Measurements from ENCODE around the gene RFPL4AL1. TPM values are rescaled to one million over a fixed set of nuclear protein-coding genes. Genes with fewer than 3 reads are reported as not detected.

The RFPL4AL1 gene
- total RNA-seq, 2 donors from 2014 or later, result not detected

- Histone ChIP-seq H3K36me3 (no peaks in the 10 kb centered on the region), H3K27me3 (no peaks in the 10 kb centered on the region), H3K4me1 (no peaks in the 10 kb centered on the region), H3K27ac (no peak overlapping the region), H3K4me3 (no peak overlapping the region), H3K9me3 (no peaks in the 10 kb centered on the region)
- no peak for DNase-seq (ENCODE audit: low spot score)
- TF ChIP-seq, protein P1, sequence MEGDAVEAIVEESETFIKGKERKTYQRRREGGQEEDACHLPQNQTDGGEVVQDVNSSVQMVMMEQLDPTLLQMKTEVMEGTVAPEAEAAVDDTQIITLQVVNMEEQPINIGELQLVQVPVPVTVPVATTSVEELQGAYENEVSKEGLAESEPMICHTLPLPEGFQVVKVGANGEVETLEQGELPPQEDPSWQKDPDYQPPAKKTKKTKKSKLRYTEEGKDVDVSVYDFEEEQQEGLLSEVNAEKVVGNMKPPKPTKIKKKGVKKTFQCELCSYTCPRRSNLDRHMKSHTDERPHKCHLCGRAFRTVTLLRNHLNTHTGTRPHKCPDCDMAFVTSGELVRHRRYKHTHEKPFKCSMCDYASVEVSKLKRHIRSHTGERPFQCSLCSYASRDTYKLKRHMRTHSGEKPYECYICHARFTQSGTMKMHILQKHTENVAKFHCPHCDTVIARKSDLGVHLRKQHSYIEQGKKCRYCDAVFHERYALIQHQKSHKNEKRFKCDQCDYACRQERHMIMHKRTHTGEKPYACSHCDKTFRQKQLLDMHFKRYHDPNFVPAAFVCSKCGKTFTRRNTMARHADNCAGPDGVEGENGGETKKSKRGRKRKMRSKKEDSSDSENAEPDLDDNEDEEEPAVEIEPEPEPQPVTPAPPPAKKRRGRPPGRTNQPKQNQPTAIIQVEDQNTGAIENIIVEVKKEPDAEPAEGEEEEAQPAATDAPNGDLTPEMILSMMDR (IDR thresholded peaks at IDR 0.05), result no peak
Observed at GRCh38 chr19:55781112-55781511, 12.2 kb downstream of the RFPL4AL1 start.

DNA sequence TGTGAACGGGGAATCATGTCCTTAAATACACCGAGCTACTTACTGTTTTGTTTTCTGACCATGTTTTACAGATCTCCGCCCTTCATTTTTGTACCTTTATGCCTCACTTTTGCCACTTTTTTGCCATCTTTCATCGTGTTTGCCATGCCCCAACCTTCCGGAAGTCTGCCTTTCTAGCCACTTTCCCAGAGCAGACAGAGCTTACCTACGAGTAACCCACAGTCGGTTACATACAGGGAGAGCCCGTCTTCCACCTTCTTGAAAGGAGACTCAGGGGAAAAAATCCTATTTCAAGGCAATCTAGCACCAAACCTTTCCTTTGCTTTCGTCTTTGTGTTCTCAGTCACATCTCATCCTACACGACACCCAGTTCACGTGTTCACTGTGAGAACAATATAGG is 26.1 kb downstream of the RFPL4AL1 start:
- Histone ChIP-seq H3K9me3 (no peaks in the 10 kb centered on the region), H3K27ac (no peak overlapping the region), H3K4me3 (no peak overlapping the region), H3K4me1 (no peaks in the 10 kb centered on the region), H3K36me3 (no peaks in the 10 kb centered on the region), H3K27me3 (no peaks in the 10 kb centered on the region)
- TF ChIP-seq, protein P1 (IDR thresholded peaks at IDR 0.05), result no peak
- no peak for DNase-seq (ENCODE audit: low spot score)

GRCh38 chr19:55801416-55801815 is 32.5 kb downstream of the RFPL4AL1 start:
- TF ChIP-seq, protein P1 (IDR thresholded peaks at IDR 0.05), result no peak
- H3K9me3 ChIP-seq, result peaks cover 0 to 7% of the 10 kb centered on the region in 2 donors
- H3K36me3 ChIP-seq, result no peaks in the 10 kb centered on the region

GRCh38 chr19:55802281-55802680 is 33.4 kb downstream of the RFPL4AL1 start:
- TF ChIP-seq, protein P1 (IDR thresholded peaks at IDR 0.05), result no peak
- no peaks in the 10 kb centered on the region for H3K4me1 ChIP-seq
- H3K27ac ChIP-seq, result no peak overlapping the region
- H3K9me3 ChIP-seq, result peaks cover 0 to 7% of the 10 kb centered on the region in 2 donors
- H3K36me3 ChIP-seq, result no peaks in the 10 kb centered on the region
- no peak overlapping the region for H3K4me3 ChIP-seq
- no peaks in the 10 kb centered on the region for H3K27me3 ChIP-seq
- no peak for DNase-seq (ENCODE audit: low spot score)

More at GRCh38 chr19:55801416-55801815, 32.5 kb downstream of the RFPL4AL1 start:
- Histone ChIP-seq H3K27me3 (no peaks in the 10 kb centered on the region), H3K27ac (no peak overlapping the region), H3K4me1 (no peaks in the 10 kb centered on the region), H3K4me3 (no peak overlapping the region)
- DNase-seq (ENCODE audit: low spot score), result no peak

GRCh38 chr19:55809381-55810058 is 40.6 kb downstream of the RFPL4AL1 start:
- TF ChIP-seq, protein P1 (IDR thresholded peaks at IDR 0.05), result peak in 1 of 2 donors; percentile 29
- Histone ChIP-seq H3K36me3 (no peaks in the 10 kb centered on the region), H3K9me3 (no peaks in the 10 kb centered on the region), H3K27ac (no peak overlapping the region), H3K4me3 (no peak overlapping the region), H3K4me1 (no peaks in the 10 kb centered on the region), H3K27me3 (no peaks in the 10 kb centered on the region)
- no peak for DNase-seq (ENCODE audit: low spot score)

DNA sequence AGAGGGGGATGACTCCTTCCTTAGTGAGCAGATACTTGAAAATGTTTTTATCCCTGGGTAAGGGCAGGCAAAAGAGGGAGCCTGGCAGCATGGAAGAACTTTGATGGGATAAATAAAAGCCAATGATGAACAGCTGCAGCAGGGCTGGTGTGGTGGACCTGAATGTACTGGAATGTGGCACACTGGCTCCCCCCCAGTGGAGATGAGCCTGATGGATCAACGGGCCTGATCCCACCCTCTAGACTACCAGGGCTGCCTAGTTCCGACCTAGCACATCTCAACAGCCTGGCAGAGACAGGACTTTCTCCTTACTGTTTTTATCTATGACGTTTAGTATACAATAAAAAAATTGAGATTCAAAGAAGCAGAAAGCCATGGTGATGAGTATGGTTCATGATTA is 42.4 kb downstream of the RFPL4AL1 start:
- TF ChIP-seq, protein P1 (IDR thresholded peaks at IDR 0.05), result no peak
- Histone ChIP-seq H3K9me3 (no peaks in the 10 kb centered on the region), H3K36me3 (no peaks in the 10 kb centered on the region), H3K27me3 (no peaks in the 10 kb centered on the region), H3K27ac (no peak overlapping the region), H3K4me1 (no peaks in the 10 kb centered on the region), H3K4me3 (no peak overlapping the region)
- no peak for DNase-seq (ENCODE audit: low spot score)

Measured in right atrium auricular region (tissue), 2 donors.